Natural killer cell (primary cell): ENCODE measurements around the gene CD93. TPM values are rescaled to one million over a fixed set of nuclear protein-coding genes. Genes with fewer than 3 reads are reported as not detected.

Experiments
- ATAC-seq, 3 donors: fragments of 150-1000 bp in 2 of 3; fragments of 200-7000 bp in 1 of 3; cut with Tn5 transposase; 1 replicate in 1 of 3; 2 replicates in 2 of 3; pipeline ENCODE4 v1.10.0; 2021; ENCODE audit warnings: mild to moderate bottlenecking in 2 of 3, moderate library complexity in 2 of 3
- DNase-seq, 2 donors: peaks; one replicate each; pipeline versions ENCODE4 v3.0.0 to v3.0.0-alpha.2; 2013 to 2021; ENCODE audit warnings: mixed read lengths in 1 of 2
- H3K27ac ChIP-seq: one replicate; pipeline ENCODE4 v1.5.1; 2013; ENCODE audit warnings: mild to moderate bottlenecking, low read length
- H3K27me3 ChIP-seq: one replicate; pipeline ENCODE4 v1.6.1; 2013; ENCODE audit warnings: low read length; ENCODE audit not compliant: control insufficient read depth, insufficient read depth
- H3K36me3 ChIP-seq: one replicate; pipeline ENCODE4 v1.6.1; 2013; ENCODE audit warnings: low read length; ENCODE audit not compliant: control insufficient read depth, insufficient read depth
- H3K4me1 ChIP-seq: one replicate; pipeline ENCODE4 v1.6.1; 2013; ENCODE audit warnings: low read length; ENCODE audit not compliant: control insufficient read depth, insufficient read depth
- H3K4me3 ChIP-seq: one replicate; pipeline ENCODE4 v1.5.1; 2013; ENCODE audit warnings: low read length
- H3K9me3 ChIP-seq: one replicate; pipeline ENCODE4 v1.6.1; 2013; ENCODE audit warnings: low read length; ENCODE audit not compliant: control insufficient read depth, insufficient read depth
- H3K27ac Mint-ChIP-seq, 2 donors: one replicate each; pipeline ENCODE4 v1.8.0; 2022; ENCODE audit warnings: mild to moderate bottlenecking in 2 of 2, mixed read lengths in 2 of 2, moderate library complexity in 1 of 2
- H3K27me3 Mint-ChIP-seq, 2 donors: one replicate each; pipeline ENCODE4 v1.8.0; 2022; ENCODE audit warnings: low read depth in 2 of 2, mixed read lengths in 2 of 2
- H3K36me3 Mint-ChIP-seq: one replicate; pipeline ENCODE4 v1.8.0; 2022; ENCODE audit warnings: mixed read lengths
- H3K4me1 Mint-ChIP-seq, 2 donors: one replicate each; pipeline ENCODE4 v1.8.0; 2022; ENCODE audit warnings: mixed read lengths in 2 of 2
- H3K4me3 Mint-ChIP-seq: one replicate; pipeline ENCODE4 v1.8.0; 2022; ENCODE audit warnings: mild to moderate bottlenecking, moderate library complexity, mixed read lengths
- H3K9me3 Mint-ChIP-seq, 2 donors: one replicate each; pipeline ENCODE4 v1.8.0; 2022; ENCODE audit warnings: mixed read lengths in 2 of 2
- WGBS: methylation state at CpG from one replicate; pipeline ENCODE4 v1.1.7; 2013; ENCODE audit warnings: missing lambda C conversion rate; ENCODE audit not compliant: insufficient coverage; 5-methylcytosine and 5-hydroxymethylcytosine counted together
- intact Hi-C: fragments of 100-400 bp; cut with micrococcal nuclease; formaldehyde crosslinking; loops from one replicate; pipeline ENCODE4 v1.14.2; 2022
- total RNA-seq, 4 donors: library from RNA; stranded (reverse); fragments of 120-200 nt in 1 of 4; gene quantifications; one replicate each; pipeline versions ENCODE4 v1.2.3 to v1.2.4, GENCODE V29; 2013 to 2022
- TF ChIP-seq, protein P1 (sequence below): fragments of 200-600 bp; IDR thresholded peaks from one replicate; pipeline ENCODE4 v1.8.0; 2022; ENCODE audit warnings: antibody characterized with exemption

The CD93 gene
- total RNA-seq, 3 donors from 2014 or later (not counting 1 experiment from before 2014, with no cell fraction given) = 8.0 to 17.9 (median 17.2) TPM

DNA sequence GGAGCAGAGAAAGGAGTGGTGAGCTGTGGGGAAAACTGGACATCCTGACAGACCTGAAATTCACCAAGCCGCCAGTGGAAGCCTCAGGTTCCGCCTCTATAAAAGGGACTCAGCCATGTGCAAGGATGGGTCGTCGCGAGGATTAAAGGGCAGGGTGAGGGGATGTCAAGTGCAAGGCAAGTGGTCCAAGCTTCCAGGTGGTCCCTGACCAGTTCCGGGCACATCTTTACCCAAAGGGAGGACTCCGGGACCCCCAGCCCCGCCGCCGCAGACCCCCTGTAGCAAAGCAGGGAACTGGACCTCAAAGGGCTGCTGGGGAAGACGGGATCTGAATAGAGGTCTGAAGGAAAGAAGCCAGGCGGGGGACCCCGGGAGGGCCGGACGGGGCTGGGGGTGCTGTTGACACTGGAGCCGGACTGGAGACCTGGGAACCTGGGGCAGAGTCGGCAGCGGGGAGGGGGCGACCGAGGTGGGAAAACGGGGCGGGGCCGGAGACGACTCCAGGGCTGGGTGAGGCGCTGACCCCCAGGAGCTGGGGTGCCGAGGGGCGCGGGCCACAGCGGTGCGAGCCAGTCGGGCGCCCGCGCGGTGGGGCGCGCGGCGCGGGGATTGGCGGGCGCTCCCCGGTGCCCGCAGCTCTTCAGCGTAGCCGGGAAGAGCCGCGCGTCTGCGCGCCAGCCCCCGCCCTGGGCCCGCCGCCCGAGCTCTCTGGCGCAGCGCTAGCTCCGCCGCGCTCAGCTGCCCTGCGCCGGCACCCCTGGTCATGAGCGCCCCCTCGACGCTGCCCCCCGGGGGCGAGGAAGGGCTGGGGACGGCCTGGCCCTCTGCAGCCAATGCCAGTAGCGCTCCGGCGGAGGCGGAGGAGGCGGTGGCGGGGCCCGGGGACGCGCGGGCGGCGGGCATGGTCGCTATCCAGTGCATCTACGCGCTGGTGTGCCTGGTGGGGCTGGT is 51.1 kb downstream of the CD93 start, which contains the start of gene SSTR4:
TSS of gene SSTR4 (plus strand) at position 592 of the 951 bp plus-strand sequence. CDS start at position 764, 172 bp downstream.
- H3K4me3 ChIP-seq = no peak within 1 kb of the TSS
- peaks cover 3% of the 10 kb centered on the region for H3K27me3 ChIP-seq
- H3K36me3 ChIP-seq = no peaks in the 10 kb centered on the region
- ATAC-seq (no peak), DNase-seq (no peak)
- no peaks in the 10 kb centered on the region for H3K9me3 Mint-ChIP-seq
- intact Hi-C loops = no loop called here
- H3K4me3 Mint-ChIP-seq = no peak within 1 kb of the TSS
- no peaks in the 10 kb centered on the region for H3K9me3 ChIP-seq
- no peak within 1 kb of the TSS for H3K27ac ChIP-seq
- H3K4me1 ChIP-seq = no peaks in the 10 kb centered on the region
- peaks cover 20 to 50% of the 10 kb centered on the region in 2 donors for H3K27me3 Mint-ChIP-seq
- H3K4me1 Mint-ChIP-seq = no peaks in the 10 kb centered on the region
- TF ChIP-seq, protein P1, sequence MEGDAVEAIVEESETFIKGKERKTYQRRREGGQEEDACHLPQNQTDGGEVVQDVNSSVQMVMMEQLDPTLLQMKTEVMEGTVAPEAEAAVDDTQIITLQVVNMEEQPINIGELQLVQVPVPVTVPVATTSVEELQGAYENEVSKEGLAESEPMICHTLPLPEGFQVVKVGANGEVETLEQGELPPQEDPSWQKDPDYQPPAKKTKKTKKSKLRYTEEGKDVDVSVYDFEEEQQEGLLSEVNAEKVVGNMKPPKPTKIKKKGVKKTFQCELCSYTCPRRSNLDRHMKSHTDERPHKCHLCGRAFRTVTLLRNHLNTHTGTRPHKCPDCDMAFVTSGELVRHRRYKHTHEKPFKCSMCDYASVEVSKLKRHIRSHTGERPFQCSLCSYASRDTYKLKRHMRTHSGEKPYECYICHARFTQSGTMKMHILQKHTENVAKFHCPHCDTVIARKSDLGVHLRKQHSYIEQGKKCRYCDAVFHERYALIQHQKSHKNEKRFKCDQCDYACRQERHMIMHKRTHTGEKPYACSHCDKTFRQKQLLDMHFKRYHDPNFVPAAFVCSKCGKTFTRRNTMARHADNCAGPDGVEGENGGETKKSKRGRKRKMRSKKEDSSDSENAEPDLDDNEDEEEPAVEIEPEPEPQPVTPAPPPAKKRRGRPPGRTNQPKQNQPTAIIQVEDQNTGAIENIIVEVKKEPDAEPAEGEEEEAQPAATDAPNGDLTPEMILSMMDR = no peak
- H3K36me3 Mint-ChIP-seq = no peaks in the 10 kb centered on the region
- H3K27ac Mint-ChIP-seq = no peak within 1 kb of the TSS
- WGBS = 29% methylated on average over 83 of the region's 83 CpGs

DNA sequence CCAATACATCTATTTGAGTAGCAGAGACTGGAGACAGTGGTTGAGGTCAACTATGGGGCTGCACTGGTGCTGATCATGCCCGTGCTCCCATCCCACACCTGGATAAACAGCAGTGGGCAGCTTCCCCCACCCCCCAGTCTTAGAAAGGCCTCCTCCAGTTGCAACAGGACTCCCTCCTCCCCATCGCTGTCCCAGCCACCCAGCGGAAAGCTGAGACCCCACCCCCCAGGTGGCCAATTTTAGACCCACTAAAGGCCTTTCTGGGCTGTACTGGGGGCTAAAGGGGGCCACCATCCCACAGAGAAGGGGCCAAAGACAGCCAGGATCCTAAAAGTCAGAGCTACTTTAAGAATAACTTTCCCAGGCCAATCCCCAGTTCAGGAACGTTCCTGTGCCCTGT is 52.2 kb downstream of the CD93 start:
- no peak overlapping the region for H3K4me3 ChIP-seq
- peaks cover 3% of the 10 kb centered on the region for H3K27me3 ChIP-seq
- no peak overlapping the region for H3K4me3 Mint-ChIP-seq
- H3K36me3 ChIP-seq = no peaks in the 10 kb centered on the region
- WGBS = 80% methylated on average over 4 of the region's 4 CpGs
- ATAC-seq (no peak), DNase-seq (no peak)
- no peak overlapping the region for H3K27ac ChIP-seq
- H3K36me3 Mint-ChIP-seq = no peaks in the 10 kb centered on the region
- no peaks in the 10 kb centered on the region for H3K4me1 Mint-ChIP-seq
- no peaks in the 10 kb centered on the region for H3K9me3 Mint-ChIP-seq
- intact Hi-C loops = no loop called here
- no peaks in the 10 kb centered on the region for H3K9me3 ChIP-seq
- TF ChIP-seq, protein P1 = no peak
- H3K4me1 ChIP-seq = no peaks in the 10 kb centered on the region
- H3K27ac Mint-ChIP-seq = no peak overlapping the region
- H3K27me3 Mint-ChIP-seq = peaks cover 20 to 48% of the 10 kb centered on the region in 2 donors

DNA sequence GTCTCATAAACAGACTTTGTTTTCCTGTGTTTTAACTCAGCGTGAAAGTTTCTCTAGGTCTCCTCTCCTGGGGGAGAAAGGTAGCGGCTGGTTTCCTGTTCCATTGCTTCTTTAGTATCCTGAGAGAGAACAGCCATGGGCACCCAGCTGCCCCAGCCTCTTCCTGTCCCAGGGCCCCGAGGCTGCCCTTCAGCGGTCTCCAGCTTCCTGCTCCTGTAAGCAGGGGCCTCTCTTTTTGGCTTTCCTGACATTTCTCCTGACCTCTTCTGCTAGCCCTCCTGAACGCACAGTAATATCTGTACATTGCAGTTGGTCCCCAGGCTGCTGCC is 53.4 kb downstream of the CD93 start:
- no peaks in the 10 kb centered on the region for H3K9me3 Mint-ChIP-seq
- Histone ChIP-seq H3K4me1 (no peaks in the 10 kb centered on the region), H3K9me3 (no peaks in the 10 kb centered on the region), H3K27me3 (peaks cover 3% of the 10 kb centered on the region), H3K4me3 (no peak overlapping the region), H3K27ac (no peak overlapping the region), H3K36me3 (no peaks in the 10 kb centered on the region)
- peaks cover 20 to 46% of the 10 kb centered on the region in 2 donors for H3K27me3 Mint-ChIP-seq
- DNase-seq (no peak), ATAC-seq (no peak)
- H3K4me1 Mint-ChIP-seq = no peaks in the 10 kb centered on the region
- TF ChIP-seq, protein P1 = no peak
- intact Hi-C loops = no loop called here
- H3K4me3 Mint-ChIP-seq = no peak overlapping the region
- H3K27ac Mint-ChIP-seq = no peak overlapping the region
- WGBS = 11% methylated on average over 5 of the region's 5 CpGs
- H3K36me3 Mint-ChIP-seq = no peaks in the 10 kb centered on the region
